Measurements from ENCODE around the gene ERFE.

- TF ChIP-seq MAZ (IDR thresholded peaks at IDR 0.05; ENCODE audit: borderline replicate concordance, low read depth, low read length) (no peak), POLR2A (IDR thresholded peaks at IDR 0.05; ENCODE audit: low read depth, low read length) (no peak), BHLHE40 (IDR thresholded peaks at IDR 0.05; ENCODE audit: low read depth, low read length) (no peak), RAD21 (IDR thresholded peaks at IDR 0.05; ENCODE audit: low read length) (no peak), FOS (IDR thresholded peaks at IDR 0.05; ENCODE audit: low read depth, low read length) (no peak)
- TF ChIP-seq, protein P1, sequence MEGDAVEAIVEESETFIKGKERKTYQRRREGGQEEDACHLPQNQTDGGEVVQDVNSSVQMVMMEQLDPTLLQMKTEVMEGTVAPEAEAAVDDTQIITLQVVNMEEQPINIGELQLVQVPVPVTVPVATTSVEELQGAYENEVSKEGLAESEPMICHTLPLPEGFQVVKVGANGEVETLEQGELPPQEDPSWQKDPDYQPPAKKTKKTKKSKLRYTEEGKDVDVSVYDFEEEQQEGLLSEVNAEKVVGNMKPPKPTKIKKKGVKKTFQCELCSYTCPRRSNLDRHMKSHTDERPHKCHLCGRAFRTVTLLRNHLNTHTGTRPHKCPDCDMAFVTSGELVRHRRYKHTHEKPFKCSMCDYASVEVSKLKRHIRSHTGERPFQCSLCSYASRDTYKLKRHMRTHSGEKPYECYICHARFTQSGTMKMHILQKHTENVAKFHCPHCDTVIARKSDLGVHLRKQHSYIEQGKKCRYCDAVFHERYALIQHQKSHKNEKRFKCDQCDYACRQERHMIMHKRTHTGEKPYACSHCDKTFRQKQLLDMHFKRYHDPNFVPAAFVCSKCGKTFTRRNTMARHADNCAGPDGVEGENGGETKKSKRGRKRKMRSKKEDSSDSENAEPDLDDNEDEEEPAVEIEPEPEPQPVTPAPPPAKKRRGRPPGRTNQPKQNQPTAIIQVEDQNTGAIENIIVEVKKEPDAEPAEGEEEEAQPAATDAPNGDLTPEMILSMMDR (conservative IDR thresholded peaks at IDR 0.05; ENCODE audit: low read depth, low read length): no peak
- TF ChIP-seq, protein P2, sequence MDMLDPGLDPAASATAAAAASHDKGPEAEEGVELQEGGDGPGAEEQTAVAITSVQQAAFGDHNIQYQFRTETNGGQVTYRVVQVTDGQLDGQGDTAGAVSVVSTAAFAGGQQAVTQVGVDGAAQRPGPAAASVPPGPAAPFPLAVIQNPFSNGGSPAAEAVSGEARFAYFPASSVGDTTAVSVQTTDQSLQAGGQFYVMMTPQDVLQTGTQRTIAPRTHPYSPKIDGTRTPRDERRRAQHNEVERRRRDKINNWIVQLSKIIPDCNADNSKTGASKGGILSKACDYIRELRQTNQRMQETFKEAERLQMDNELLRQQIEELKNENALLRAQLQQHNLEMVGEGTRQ (IDR thresholded peaks at IDR 0.05; ENCODE audit: low read depth, low read length): no peak
These were observed 20.2 kb upstream of the ERFE start, which contains the start of gene KLHL30 for GRCh38 chr2:238138331-238139195.

Data from IMR-90 (cell line).